HG03378 (cell line): ENCODE data around the gene HUS1.
"Not testable (repeated sequence)": the region's sequence is repeated elsewhere in the genome, so short reads cannot be mapped to it uniquely, and the experiment has no call there.

Experiments used
- ATAC-seq: cut with Tn5 transposase; IDR thresholded peaks from one replicate; pipeline ENCODE4 v1.9.1; 2021; ENCODE audit warnings: mild to moderate bottlenecking, moderate library complexity; ENCODE audit not compliant: unreplicated experiment

Gene HUS1

DNA sequence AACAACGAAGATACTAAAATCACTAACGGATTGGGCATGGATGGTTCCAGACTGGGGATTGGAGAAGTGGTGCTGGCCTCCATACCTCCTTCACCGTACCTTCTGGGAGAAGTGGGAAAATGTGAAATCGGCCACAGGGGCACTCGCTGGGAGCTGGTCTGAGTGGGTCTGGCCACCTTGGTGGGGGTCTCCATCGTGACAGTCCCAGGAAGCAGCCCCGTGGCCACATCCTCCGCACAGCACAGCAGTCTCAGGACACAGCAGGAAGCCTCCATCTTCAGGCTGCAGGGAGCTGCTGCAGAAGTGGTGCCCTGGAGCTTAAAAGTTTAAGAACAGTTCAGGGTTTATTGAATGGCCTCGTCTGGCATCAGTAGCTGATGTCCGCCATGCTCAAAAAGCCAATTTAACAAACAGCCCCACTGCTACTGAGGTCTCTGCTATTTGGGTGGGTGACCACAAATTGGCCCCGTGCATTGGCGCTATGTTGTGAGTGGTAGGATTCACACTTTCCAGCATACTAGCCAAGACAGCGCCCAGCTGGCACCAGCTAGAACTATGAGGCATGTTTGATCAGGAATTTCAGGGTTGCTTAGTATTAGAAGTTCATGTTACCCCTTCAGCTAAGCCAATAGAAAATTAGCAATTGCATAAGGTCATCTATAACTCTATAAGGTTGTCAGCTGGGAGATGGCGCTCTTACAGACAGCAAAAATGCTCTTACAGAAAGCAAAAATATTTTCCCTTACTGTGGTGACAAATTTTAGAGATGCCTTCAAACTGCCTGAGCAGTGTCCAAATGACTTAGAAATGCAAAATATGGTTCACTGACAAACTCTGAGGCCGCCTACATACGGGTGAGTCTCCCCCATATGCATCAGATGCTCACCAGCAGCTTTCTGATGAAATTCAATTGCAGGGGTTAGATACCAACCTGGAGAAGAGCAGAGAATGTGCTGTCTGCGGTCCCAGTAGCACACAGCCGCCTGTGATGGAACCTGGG, 48.1 kb downstream of the HUS1 start:
- ATAC-seq, result no peak

DNA sequence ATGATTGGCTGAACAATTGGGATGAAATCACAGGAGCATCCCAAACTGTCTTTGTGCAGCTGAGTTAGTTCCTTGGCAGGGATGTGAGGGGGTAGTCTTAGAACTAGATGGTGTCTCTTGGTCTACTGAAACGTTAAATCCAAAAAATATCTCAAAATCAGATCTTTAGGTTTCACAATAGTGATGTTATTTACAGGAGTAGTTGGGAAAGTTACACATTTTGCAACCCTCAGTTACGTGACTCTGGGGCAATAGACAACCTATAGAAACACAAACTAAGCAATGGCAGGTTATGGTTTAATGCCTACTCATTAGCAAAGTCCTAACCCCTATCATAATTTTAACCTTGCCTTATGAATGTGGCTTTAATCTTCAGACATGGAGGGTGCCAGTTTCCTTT, 55.1 kb downstream of the HUS1 start:
- ATAC-seq, result no peak

DNA sequence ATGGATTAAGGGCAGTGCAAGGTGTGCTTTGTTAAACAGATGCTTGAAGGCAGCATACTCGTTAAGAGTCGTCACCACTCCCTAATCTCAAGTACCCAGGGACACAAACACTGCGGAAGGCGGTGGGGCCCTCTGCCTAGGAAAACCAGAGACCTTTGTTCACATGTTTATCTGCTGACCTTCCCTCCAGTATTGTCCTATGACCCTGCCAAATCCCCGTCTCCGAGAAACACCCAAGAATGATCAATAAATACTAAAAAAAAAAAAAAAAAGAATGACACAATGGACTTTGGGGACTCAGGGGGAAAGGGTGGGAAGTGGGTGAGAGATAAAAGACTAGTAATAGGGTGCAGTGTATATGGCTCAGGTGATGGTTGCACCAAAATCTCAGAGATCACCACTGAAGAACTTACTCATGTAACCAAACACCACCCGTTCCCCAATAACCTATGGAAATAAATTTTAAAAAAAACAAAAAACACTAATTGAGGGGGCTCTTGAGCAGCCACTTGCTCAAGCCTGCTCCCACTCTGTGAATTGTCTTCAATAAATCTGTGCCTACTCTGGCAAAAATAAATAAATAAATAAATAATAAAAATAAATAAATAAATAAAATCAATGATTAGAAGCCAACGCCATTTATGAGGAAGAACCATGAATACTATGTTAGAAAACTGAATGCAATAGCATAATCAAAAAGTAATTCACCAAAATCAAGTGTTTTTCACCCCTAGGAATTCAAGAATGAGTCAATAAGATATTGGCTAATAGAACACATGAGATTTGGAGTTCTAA, 56.1 kb downstream of the HUS1 start:
- not testable (repeated sequence) for ATAC-seq

DNA sequence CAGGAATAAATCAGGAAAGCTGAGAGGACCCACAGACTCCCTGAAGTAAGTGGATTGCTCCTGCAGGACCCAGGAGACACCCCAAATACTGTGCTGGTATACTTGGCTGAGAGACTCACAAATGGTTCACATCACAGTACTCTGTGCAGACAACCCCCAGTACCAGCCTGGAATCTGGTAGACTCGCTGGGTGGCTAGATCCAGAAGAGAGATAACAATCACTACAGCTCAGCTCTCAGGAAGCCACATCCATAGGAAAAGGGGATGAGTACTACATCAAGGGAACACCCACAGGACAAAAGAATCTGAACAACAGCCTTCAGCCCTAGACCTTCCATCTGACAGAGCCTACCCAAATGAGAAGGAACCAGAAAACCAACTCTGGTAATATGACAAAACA, 62.9 kb downstream of the HUS1 start:
- ATAC-seq, result not testable (repeated sequence)

DNA sequence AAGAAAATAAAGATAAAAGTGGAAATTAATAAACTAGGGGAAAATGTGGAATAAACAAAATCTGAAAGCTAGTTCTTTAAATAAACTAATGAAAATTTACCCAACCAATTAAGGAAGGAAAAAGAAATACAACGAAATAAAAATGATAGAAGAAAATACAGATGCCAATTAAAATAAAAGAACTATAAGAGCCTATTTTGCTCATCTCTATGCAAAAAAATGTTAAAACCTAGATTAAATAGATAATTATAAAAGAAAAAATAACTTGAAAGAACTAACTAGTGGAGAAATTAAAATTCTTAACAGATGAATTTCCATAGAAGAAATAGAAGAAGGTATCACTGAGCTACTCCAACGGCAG, 63.8 kb downstream of the HUS1 start:
- no peak for ATAC-seq

DNA sequence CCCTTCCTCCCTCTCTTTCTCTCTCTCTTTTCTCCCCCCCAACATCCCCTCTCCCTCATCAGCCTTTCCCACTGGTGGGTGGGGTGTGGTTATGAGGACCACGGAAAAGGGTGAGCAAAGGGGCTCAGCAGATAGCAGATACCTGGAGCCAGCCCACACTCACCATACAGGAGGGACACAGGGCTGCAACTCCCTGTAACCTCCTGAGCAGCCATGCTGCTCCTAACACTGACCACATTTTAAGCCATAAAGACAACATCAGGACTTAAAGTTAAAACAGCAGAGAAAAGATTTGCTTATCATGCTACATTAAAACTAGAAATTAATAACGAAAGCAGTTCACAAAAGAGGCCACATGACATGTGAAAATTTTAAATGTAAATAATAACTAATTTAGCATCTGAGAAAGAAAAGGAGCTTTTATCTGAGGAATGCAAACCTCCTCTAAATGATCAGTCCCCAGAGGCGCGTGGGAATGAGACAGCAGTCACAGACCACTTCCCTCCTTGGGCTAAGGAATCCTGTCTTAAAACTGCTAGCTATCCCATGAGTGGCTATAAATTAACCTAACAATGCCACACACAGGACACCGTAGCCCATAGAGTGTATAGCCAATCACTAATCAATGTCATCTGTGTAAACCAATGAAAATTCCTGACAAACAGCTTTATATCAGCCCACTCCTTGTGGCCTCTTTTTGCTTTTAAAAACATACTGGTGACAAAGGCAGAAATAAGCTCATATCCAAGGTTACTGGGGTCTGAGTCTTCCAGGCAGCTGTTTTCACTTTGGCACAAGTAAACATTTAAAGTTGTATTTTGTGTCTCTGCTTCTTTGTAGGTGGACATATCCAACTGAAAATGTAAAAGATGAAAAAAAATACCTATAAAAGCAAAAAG, 64.4 kb downstream of the HUS1 start:
- ATAC-seq, result no peak
